Glutamatergic neuron (in vitro differentiated cells): ENCODE results near the gene RPL12. TPM values are rescaled to one million over a fixed set of nuclear protein-coding genes. Genes with fewer than 3 reads are reported as not detected.

Experiments
- DNase-seq: peaks from one replicate; pipeline ENCODE4 v3.0.0; 2022
- H3K27ac Mint-ChIP-seq: one replicate; pipeline ENCODE4 v1.8.0; 2020; ENCODE audit warnings: mild to moderate bottlenecking, mixed read lengths, inconsistent platforms; ENCODE audit not compliant: unreplicated experiment
- H3K27me3 Mint-ChIP-seq: one replicate; pipeline ENCODE4 v1.8.0; 2020; ENCODE audit warnings: mild to moderate bottlenecking, moderate library complexity, mixed read lengths, inconsistent platforms; ENCODE audit not compliant: unreplicated experiment
- H3K36me3 Mint-ChIP-seq: one replicate; pipeline ENCODE4 v1.8.0; 2020; ENCODE audit warnings: mild to moderate bottlenecking, mixed read lengths, inconsistent platforms; ENCODE audit not compliant: unreplicated experiment
- H3K4me1 Mint-ChIP-seq: one replicate; pipeline ENCODE4 v1.8.0; 2020; ENCODE audit warnings: mild to moderate bottlenecking, low read depth, mixed read lengths, inconsistent platforms; ENCODE audit not compliant: unreplicated experiment
- H3K4me3 Mint-ChIP-seq: one replicate; pipeline ENCODE4 v1.8.0; 2020; ENCODE audit warnings: mild to moderate bottlenecking, mixed read lengths, inconsistent platforms; ENCODE audit not compliant: unreplicated experiment
- H3K9me3 Mint-ChIP-seq: one replicate; pipeline ENCODE4 v1.8.0; 2020; ENCODE audit warnings: mild to moderate bottlenecking, moderate library complexity, mixed read lengths, inconsistent platforms; ENCODE audit not compliant: unreplicated experiment
- total RNA-seq: library from RNA; stranded (reverse); fragmentation: NEBNext Ultra II Directional; extraction: Animal tissue kit (Norgen Biotek cat#: 25700); gene quantifications from one replicate; pipeline ENCODE4 v1.2.1, GENCODE V29; 2021; ENCODE audit not compliant: unreplicated experiment
- TF ChIP-seq, protein P1 (sequence below): fragments of 200-600 bp; sonication (generic); IDR thresholded peaks from one replicate; pipeline ENCODE4 v1.5.0; 2021; ENCODE audit not compliant: partially characterized antibody, unreplicated experiment

RPL12 gene
- total RNA-seq, 1 donor from 2014 or later, result 475 TPM

DNA sequence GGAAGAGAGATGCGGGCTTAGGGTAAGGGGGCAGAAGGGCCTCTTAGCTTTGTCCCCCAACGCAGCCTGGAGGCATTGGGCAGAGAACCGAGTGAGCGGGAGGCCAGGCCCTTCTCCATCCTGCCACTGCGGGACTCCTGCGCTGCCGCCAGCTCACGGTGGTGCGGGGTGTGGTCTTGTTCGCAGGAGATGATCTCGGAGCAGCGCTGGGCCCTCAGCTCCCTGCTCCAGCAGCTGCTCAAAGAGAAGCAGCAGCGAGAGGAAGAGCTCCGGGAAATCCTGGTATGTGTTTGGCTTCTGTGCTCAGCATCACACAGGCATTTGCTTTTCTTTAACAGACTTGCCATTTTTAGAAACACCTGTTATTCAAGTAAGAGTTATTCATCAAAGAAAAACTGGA lies 41.4 kb upstream of the RPL12 start:
- H3K9me3 Mint-ChIP-seq, result peaks cover 3% of the 10 kb centered on the region
- DNase-seq, result no peak
- H3K4me1 Mint-ChIP-seq, result peaks cover 35% of the 10 kb centered on the region
- H3K36me3 Mint-ChIP-seq, result no peaks in the 10 kb centered on the region
- no peak overlapping the region for H3K4me3 Mint-ChIP-seq
- H3K27ac Mint-ChIP-seq, result peak overlapping the region; percentile 52
- TF ChIP-seq, protein P1, sequence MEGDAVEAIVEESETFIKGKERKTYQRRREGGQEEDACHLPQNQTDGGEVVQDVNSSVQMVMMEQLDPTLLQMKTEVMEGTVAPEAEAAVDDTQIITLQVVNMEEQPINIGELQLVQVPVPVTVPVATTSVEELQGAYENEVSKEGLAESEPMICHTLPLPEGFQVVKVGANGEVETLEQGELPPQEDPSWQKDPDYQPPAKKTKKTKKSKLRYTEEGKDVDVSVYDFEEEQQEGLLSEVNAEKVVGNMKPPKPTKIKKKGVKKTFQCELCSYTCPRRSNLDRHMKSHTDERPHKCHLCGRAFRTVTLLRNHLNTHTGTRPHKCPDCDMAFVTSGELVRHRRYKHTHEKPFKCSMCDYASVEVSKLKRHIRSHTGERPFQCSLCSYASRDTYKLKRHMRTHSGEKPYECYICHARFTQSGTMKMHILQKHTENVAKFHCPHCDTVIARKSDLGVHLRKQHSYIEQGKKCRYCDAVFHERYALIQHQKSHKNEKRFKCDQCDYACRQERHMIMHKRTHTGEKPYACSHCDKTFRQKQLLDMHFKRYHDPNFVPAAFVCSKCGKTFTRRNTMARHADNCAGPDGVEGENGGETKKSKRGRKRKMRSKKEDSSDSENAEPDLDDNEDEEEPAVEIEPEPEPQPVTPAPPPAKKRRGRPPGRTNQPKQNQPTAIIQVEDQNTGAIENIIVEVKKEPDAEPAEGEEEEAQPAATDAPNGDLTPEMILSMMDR, result no peak
- H3K27me3 Mint-ChIP-seq, result peaks cover 5% of the 10 kb centered on the region

DNA sequence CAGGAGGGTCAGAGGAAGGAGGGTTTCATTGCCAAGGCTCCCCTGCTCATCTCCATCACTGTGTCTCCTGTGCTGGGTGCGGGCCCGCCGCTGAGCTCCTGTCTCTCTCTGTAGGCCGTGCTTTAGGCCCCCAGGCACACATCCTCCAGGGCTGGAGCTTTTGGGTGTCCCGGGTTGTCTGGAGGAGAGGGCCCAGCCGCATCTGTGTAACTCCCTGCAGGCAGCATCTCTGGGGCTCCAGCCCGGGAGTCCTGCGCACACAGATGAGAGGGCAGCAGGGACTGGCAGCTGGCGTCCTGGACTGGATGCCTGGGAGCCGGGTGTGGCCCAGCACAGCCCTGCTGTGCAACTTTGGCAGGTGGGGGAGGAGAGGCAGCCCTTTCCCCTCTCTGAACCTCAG lies 40.3 kb upstream of the RPL12 start:
- peak; percentile 45 for DNase-seq

DNA sequence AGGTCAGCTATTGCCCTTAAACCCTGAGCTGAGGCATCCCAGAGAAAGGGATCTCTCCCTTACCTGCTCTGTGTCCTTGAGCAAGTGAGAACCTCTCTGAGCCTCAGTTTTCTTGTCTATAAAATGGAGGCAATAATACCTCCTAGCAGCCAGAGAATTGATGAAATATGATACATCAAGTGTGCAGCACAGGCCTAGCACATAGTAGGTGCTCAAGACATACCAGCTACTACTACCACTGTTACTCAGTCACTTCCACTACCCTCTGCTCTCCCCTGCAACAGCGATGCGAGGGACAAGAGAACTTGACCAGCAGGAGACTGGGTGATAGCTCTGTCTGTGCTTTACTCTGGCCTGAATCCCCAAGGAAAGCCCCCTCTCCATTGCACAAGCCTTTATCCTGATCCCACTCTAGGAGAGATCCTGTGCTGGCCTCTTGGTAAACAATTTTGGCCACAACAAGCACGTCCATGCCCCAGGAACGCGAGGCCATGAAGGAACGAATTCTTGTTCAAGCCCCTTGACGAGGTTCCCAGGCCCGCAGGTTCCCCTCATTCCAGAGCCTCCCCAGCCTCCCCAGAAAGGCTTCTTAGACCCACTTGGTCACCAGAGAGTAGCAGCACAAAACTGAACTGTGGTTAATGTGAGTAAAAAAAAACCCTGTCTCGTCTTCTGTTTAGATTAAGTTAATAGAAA lies 39.5 kb upstream of the RPL12 start:
- DNase-seq, result no peak
- TF ChIP-seq, protein P1, result no peak
- Mint-ChIP-seq H3K4me1 (peaks cover 28% of the 10 kb centered on the region), H3K27ac (peak overlapping the region; percentile 78), H3K36me3 (no peaks in the 10 kb centered on the region), H3K27me3 (peaks cover 5% of the 10 kb centered on the region), H3K9me3 (peaks cover 1% of the 10 kb centered on the region), H3K4me3 (peak overlapping the region; percentile 63)

More for the DNA sequence above, 40.3 kb upstream of the RPL12 start:
- H3K9me3 Mint-ChIP-seq, result peaks cover 3% of the 10 kb centered on the region
- H3K36me3 Mint-ChIP-seq, result no peaks in the 10 kb centered on the region
- H3K27ac Mint-ChIP-seq, result peak overlapping the region; percentile 78
- H3K27me3 Mint-ChIP-seq, result peaks cover 5% of the 10 kb centered on the region
- H3K4me1 Mint-ChIP-seq, result peaks cover 34% of the 10 kb centered on the region
- no peak overlapping the region for H3K4me3 Mint-ChIP-seq
- TF ChIP-seq, protein P1, result no peak

DNA sequence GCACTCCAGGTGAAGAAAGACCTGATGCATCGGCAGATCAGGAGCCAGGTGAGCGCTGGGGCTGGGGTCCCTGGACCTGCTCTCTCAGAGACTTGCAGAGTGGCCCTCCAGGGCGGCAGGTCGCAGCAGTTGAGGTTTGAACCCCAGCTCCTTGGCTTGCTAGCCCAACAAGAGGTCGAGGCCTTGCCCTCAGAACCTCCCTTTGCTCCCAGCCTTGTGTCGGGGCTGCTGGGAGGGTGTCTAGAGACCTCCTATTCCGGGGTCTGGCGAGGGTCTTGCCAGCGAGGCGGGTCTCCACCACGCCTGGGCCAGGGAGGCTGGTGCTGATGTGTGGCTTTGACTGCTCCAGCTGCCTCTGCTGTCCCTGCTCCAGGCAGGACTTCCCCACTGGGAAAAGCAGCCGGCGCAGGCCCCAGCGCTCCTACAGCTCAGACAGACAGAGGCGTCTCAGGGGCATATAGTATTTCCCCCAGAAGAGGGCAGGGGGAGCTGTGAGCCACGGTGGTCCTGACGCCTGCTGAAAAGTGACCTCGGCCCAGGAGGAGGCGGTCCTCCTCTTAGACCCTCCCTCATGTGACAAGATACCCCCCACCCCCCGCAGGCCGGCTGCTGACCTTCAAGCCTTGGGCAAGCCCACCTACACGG lies 38.4 kb upstream of the RPL12 start:
- Mint-ChIP-seq H3K9me3 (peaks cover 1% of the 10 kb centered on the region), H3K4me3 (no peak overlapping the region), H3K27ac (no peak overlapping the region), H3K27me3 (peaks cover 5% of the 10 kb centered on the region), H3K36me3 (no peaks in the 10 kb centered on the region), H3K4me1 (peaks cover 30% of the 10 kb centered on the region)
- peak; percentile 76 for DNase-seq
- TF ChIP-seq, protein P1, result no peak

DNA sequence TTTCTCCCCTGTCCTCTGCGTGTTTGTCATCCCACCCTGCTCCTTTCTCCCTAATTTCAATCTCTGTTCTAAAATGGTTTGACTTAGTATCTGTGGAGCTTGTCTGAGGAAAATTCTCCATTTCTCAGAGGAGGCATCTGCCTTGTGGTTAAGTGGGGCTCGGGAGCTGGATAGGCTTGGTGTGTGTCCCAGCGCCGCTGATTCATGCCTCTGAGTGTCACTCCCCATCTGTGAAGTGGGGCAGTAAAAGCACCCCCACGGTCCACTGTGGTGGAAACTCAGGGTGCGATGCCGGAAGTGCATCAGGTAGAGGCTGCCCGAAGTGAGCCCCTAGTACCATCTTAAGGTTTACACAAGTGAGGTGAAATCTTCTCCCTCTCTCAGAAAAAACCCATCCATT lies 37.7 kb upstream of the RPL12 start:
- Mint-ChIP-seq H3K27me3 (peaks cover 5% of the 10 kb centered on the region), H3K9me3 (peaks cover 1% of the 10 kb centered on the region), H3K27ac (no peak overlapping the region), H3K4me3 (no peak overlapping the region), H3K36me3 (no peaks in the 10 kb centered on the region), H3K4me1 (peaks cover 30% of the 10 kb centered on the region)
- TF ChIP-seq, protein P1, result no peak
- DNase-seq, result no peak
